G401.6 (cell line): ENCODE measurements around the gene HOXD13.

Experiments used
- FAIRE-seq: peaks from 2 replicates; lab custom pipeline; 2012; peaks lifted over from hg19 to GRCh38; lab: Jason Lieb, UNC

Gene HOXD13

GRCh38 chr2:176095421-176095820 is 2.9 kb downstream of the HOXD13 start:
- FAIRE-seq, result no peak

- no peak for FAIRE-seq
Measured at GRCh38 chr2:176096243-176096985, 3.9 kb downstream of the HOXD13 start.

GRCh38 chr2:176096986-176097819 is 4.7 kb downstream of the HOXD13 start:
- FAIRE-seq, result no peak

- no peak for FAIRE-seq
Measured at GRCh38 chr2:176097820-176098365, 5.4 kb downstream of the HOXD13 start.

- FAIRE-seq, result no peak
Measured at GRCh38 chr2:176098366-176099158, 6.0 kb downstream of the HOXD13 start.

GRCh38 chr2:176099159-176099727 is 6.7 kb downstream of the HOXD13 start:
- no peak for FAIRE-seq

GRCh38 chr2:176099728-176100546 is 7.4 kb downstream of the HOXD13 start, which contains the start of gene HOXD12:
Gene HOXD12, plus strand, starts transcription at chr2:176099795. Its CDS starts 7 bp downstream, at chr2:176099802.
- no peak for FAIRE-seq

GRCh38 chr2:176100547-176101140 is 8.1 kb downstream of the HOXD13 start:
- FAIRE-seq, result no peak

GRCh38 chr2:176101216-176101830 is 8.8 kb downstream of the HOXD13 start:
- no peak for FAIRE-seq

GRCh38 chr2:176101842-176102241 is 9.3 kb downstream of the HOXD13 start:
- no peak for FAIRE-seq

- no peak for FAIRE-seq
Measured at GRCh38 chr2:176102309-176102866, 9.9 kb downstream of the HOXD13 start.

GRCh38 chr2:176103194-176103593 is 10.7 kb downstream of the HOXD13 start:
- FAIRE-seq, result no peak

GRCh38 chr2:176103742-176104315 is 11.3 kb downstream of the HOXD13 start:
- no peak for FAIRE-seq

- no peak for FAIRE-seq
Measured at GRCh38 chr2:176104316-176105077, 12.0 kb downstream of the HOXD13 start.

- no peak for FAIRE-seq
Measured at GRCh38 chr2:176105078-176105729, 12.7 kb downstream of the HOXD13 start.

GRCh38 chr2:176105730-176106580 is 13.4 kb downstream of the HOXD13 start:
- FAIRE-seq, result no peak
